ENCODE results near the gene UQCRHL. TPM values are rescaled to one million over a fixed set of nuclear protein-coding genes. Genes with fewer than 3 reads are reported as not detected.

Gene UQCRHL
- total RNA-seq, 1 donor from 2014 or later: 3.4 TPM

Other genes with a start within 250 kb of the UQCRHL start
- gene AGMAT, start 222.6 kb downstream of the UQCRHL start, total RNA-seq: 0.34 and 1.2 TPM in 2 replicates
- gene DDI2, start 190.2 kb downstream of the UQCRHL start, total RNA-seq: 18.9 and 22.9 TPM in 2 replicates
- gene PLEKHM2, start 123.3 kb downstream of the UQCRHL start, total RNA-seq: 61.8 and 77.2 TPM in 2 replicates
- gene SLC25A34, start 71.4 kb downstream of the UQCRHL start, total RNA-seq: 0.33 and 1.7 TPM in 2 replicates
- gene TMEM82, start 65.2 kb downstream of the UQCRHL start, total RNA-seq: not detected in 2 replicates
- 195 and 296 TPM in 2 replicates for gene FBLIM1, start 48.9 kb downstream of the UQCRHL start, total RNA-seq
- 22.0 and 28.1 TPM in 2 replicates for gene SPEN, start 40.1 kb upstream of the UQCRHL start, total RNA-seq
- 45.6 and 49.7 TPM in 2 replicates for gene ZBTB17, start 168.5 kb upstream of the UQCRHL start, total RNA-seq
- gene SRARP, start 196.6 kb upstream of the UQCRHL start, total RNA-seq: 0.28 and 0.51 TPM in 2 replicates
- not detected in 2 replicates for gene HSPB7, start 210.4 kb upstream of the UQCRHL start, total RNA-seq
- gene CLCNKA, start 214.4 kb upstream of the UQCRHL start, total RNA-seq: not detected in 2 replicates
- gene CLCNKB, start 236.1 kb upstream of the UQCRHL start, total RNA-seq: 0.34 TPM in 1 of 2 replicates, not detected in the other

Measured in dermis blood vessel endothelial cell (primary cell).